A673 (cell line): ENCODE measurements around the gene QRFP. TPM values are rescaled to one million over a fixed set of nuclear protein-coding genes. Genes with fewer than 3 reads are reported as not detected.

ENCODE experiments used
- BruUV-seq: library from RNA; stranded (reverse); fragments of 400-500 nt; replicated peaks from 2 replicates; lab custom pipeline; 2021; lab: Mats Ljungman, UMichigan
- CTCF ChIA-PET: fragments of 300-600 bp; sonication (Branson Sonifier 250); formaldehyde crosslinking; loops from one replicate; lab custom pipeline; 2022; ENCODE audit warnings: antibody characterized with exemption; lab: Charles Lee
- POLR2A ChIA-PET: fragments of 300-600 bp; sonication (Branson Sonifier 250); formaldehyde crosslinking; loops from one replicate; lab custom pipeline; 2022; ENCODE audit warnings: antibody characterized with exemption; ENCODE audit not compliant: low non-redundant PET; lab: Charles Lee
- DNase-seq: peaks from one replicate; pipeline ENCODE4 v3.0.0-alpha.2; 2015; ENCODE audit warnings: low spot score
- H3K27ac ChIP-seq: fragments of 200-600 bp; sonication (generic); 2 replicates; pipeline ENCODE4 v1.5.1; 2016; ENCODE audit warnings: mixed run types, low read depth, mild to moderate bottlenecking, mixed read lengths, antibody characterized with exemption, low read length; ENCODE audit not compliant: poor library complexity, severe bottlenecking
- H3K27me3 ChIP-seq: fragments of 200-600 bp; sonication (generic); replicated peaks from 2 replicates; pipeline ENCODE4 v1.6.1; 2017; ENCODE audit warnings: mixed run types, low read depth, mild to moderate bottlenecking, mixed read lengths, antibody characterized with exemption, low read length; ENCODE audit not compliant: insufficient read depth, poor library complexity
- H3K36me3 ChIP-seq: fragments of 200-600 bp; sonication (generic); 2 replicates; pipeline ENCODE4 v1.6.1; 2016; ENCODE audit warnings: mixed run types, mild to moderate bottlenecking, mixed read lengths, antibody characterized with exemption, low read length; ENCODE audit not compliant: insufficient read depth, poor library complexity, severe bottlenecking
- H3K4me1 ChIP-seq: fragments of 200-600 bp; sonication (generic); 2 replicates; pipeline ENCODE4 v1.6.1; 2017; ENCODE audit warnings: mixed run types, mild to moderate bottlenecking, mixed read lengths, antibody characterized with exemption, low read length; ENCODE audit not compliant: insufficient read depth, poor library complexity, severe bottlenecking
- H3K4me3 ChIP-seq: fragments of 200-600 bp; sonication (generic); 2 replicates; pipeline ENCODE4 v1.5.1; 2016; ENCODE audit warnings: low read depth, mixed run types, mild to moderate bottlenecking, mixed read lengths, low read length; ENCODE audit not compliant: poor library complexity, severe bottlenecking
- H3K9me3 ChIP-seq: fragments of 200-600 bp; sonication (generic); 2 replicates; pipeline ENCODE4 v1.6.1; 2016; ENCODE audit warnings: mixed run types, low read depth, mild to moderate bottlenecking, mixed read lengths, antibody characterized with exemption, low read length; ENCODE audit not compliant: poor library complexity, severe bottlenecking
- CTCF ChIP-seq: fragments of 300-800, 200-600 bp; sonication (generic); conservative IDR thresholded peaks from 2 replicates; pipeline ENCODE4 v1.5.1; 2017; ENCODE audit warnings: low read depth, mild to moderate bottlenecking, antibody characterized with exemption, low read length, moderate library complexity, mixed read lengths
- EZH2 ChIP-seq: fragments of 200-600 bp; sonication (generic); IDR thresholded peaks from 2 replicates; pipeline ENCODE4 v1.6.1; 2017; ENCODE audit warnings: borderline replicate concordance, low read depth, mild to moderate bottlenecking, mixed read lengths, antibody characterized with exemption, low read length; ENCODE audit not compliant: poor library complexity, severe bottlenecking
- intact Hi-C: fragments of 100-400 bp; cut with micrococcal nuclease; formaldehyde crosslinking; loops from one replicate; pipeline ENCODE4 v1.10.0; 2022; ENCODE audit not compliant: unreplicated experiment
- total RNA-seq: library from RNA; stranded (reverse); gene quantifications from 2 replicates; pipeline ENCODE4 v1.2.3, GENCODE V29; 2021

Gene QRFP
- total RNA-seq, 1 experiment from 2014 or later = not detected

- H3K27ac ChIP-seq = no peak overlapping the region
- no peak for TF ChIP-seq EZH2
- TF ChIP-seq CTCF = no peak
- intact Hi-C loops = no loop called here
- ChIA-PET CTCF (no interaction called here), POLR2A (no interaction called here)
- DNase-seq = no peak
- H3K27me3 ChIP-seq = no peaks in the 10 kb centered on the region
- H3K4me1 ChIP-seq = no peaks in the 10 kb centered on the region
- H3K9me3 ChIP-seq = no peaks in the 10 kb centered on the region
- no peaks in the 10 kb centered on the region for H3K36me3 ChIP-seq
- no peak overlapping the region for H3K4me3 ChIP-seq
- BruUV-seq = no TSS peak
Measured at GRCh38 chr9:130924448-130924788, 27.8 kb upstream of the QRFP start.

- no peak for DNase-seq
- no TSS peak for BruUV-seq
Measured at GRCh38 chr9:130923611-130924447, 27.2 kb upstream of the QRFP start.

More at GRCh38 chr9:130923611-130924447, 27.2 kb upstream of the QRFP start:
- Histone ChIP-seq H3K4me3 (no peak overlapping the region), H3K4me1 (no peaks in the 10 kb centered on the region), H3K27me3 (no peaks in the 10 kb centered on the region), H3K36me3 (no peaks in the 10 kb centered on the region), H3K9me3 (no peaks in the 10 kb centered on the region), H3K27ac (no peak overlapping the region)
- ChIA-PET CTCF (interaction anchor here (0.5 kb wide), 1 partner anchor 52 kb away, joined by 4 read pairs; no protein-coding TSS in a partner anchor), POLR2A (no interaction called here)
- TF ChIP-seq EZH2 (no peak), CTCF (no peak)
- intact Hi-C loops = no loop called here
